Activated naive CD4-positive, alpha-beta T cell treated with anti-CD3 and anti-CD28 coated beads, Interleukin-2, amount 50 U/mL, for 24 hours (primary cell): ENCODE results near the gene FSTL5.

Experiments used
- H3K27ac Mint-ChIP-seq: one replicate; pipeline ENCODE4 v1.8.0; 2021; ENCODE audit warnings: mild to moderate bottlenecking, mixed read lengths
- H3K27me3 Mint-ChIP-seq: one replicate; pipeline ENCODE4 v1.8.0; 2021; ENCODE audit warnings: mixed read lengths
- H3K36me3 Mint-ChIP-seq: one replicate; pipeline ENCODE4 v1.8.0; 2021; ENCODE audit warnings: mixed read lengths
- H3K4me1 Mint-ChIP-seq: one replicate; pipeline ENCODE4 v1.8.0; 2021; ENCODE audit warnings: mixed read lengths
- H3K4me3 Mint-ChIP-seq: one replicate; pipeline ENCODE4 v1.8.0; 2021; ENCODE audit warnings: mild to moderate bottlenecking, mixed read lengths
- H3K9me3 Mint-ChIP-seq: one replicate; pipeline ENCODE4 v1.8.0; 2021; ENCODE audit warnings: mixed read lengths

The FSTL5 gene

GRCh38 chr4:161657616-161658015 is 506.2 kb downstream of the FSTL5 start:
- H3K27ac Mint-ChIP-seq: no peak overlapping the region
- no peak overlapping the region for H3K4me3 Mint-ChIP-seq
- no peaks in the 10 kb centered on the region for H3K27me3 Mint-ChIP-seq
- no peaks in the 10 kb centered on the region for H3K36me3 Mint-ChIP-seq
- peaks cover 3% of the 10 kb centered on the region for H3K9me3 Mint-ChIP-seq
- H3K4me1 Mint-ChIP-seq: no peaks in the 10 kb centered on the region

GRCh38 chr4:161656594-161656993 is 507.2 kb downstream of the FSTL5 start:
- no peak overlapping the region for H3K27ac Mint-ChIP-seq
- no peaks in the 10 kb centered on the region for H3K4me1 Mint-ChIP-seq
- peaks cover 3% of the 10 kb centered on the region for H3K9me3 Mint-ChIP-seq
- H3K4me3 Mint-ChIP-seq: no peak overlapping the region
- H3K27me3 Mint-ChIP-seq: no peaks in the 10 kb centered on the region
- no peaks in the 10 kb centered on the region for H3K36me3 Mint-ChIP-seq

- no peaks in the 10 kb centered on the region for H3K4me1 Mint-ChIP-seq
- H3K27me3 Mint-ChIP-seq: no peaks in the 10 kb centered on the region
- H3K9me3 Mint-ChIP-seq: peaks cover 3% of the 10 kb centered on the region
- no peak overlapping the region for H3K4me3 Mint-ChIP-seq
- H3K27ac Mint-ChIP-seq: no peak overlapping the region
- no peaks in the 10 kb centered on the region for H3K36me3 Mint-ChIP-seq
Observed at GRCh38 chr4:161655148-161655547, 508.7 kb downstream of the FSTL5 start.

- Mint-ChIP-seq H3K9me3 (peaks cover 3% of the 10 kb centered on the region), H3K4me1 (no peaks in the 10 kb centered on the region), H3K27me3 (no peaks in the 10 kb centered on the region), H3K36me3 (no peaks in the 10 kb centered on the region), H3K27ac (no peak overlapping the region), H3K4me3 (no peak overlapping the region)
Observed at GRCh38 chr4:161653697-161654096, 510.1 kb downstream of the FSTL5 start.

- Mint-ChIP-seq H3K27ac (no peak overlapping the region), H3K27me3 (no peaks in the 10 kb centered on the region), H3K4me3 (no peak overlapping the region), H3K36me3 (no peaks in the 10 kb centered on the region), H3K4me1 (no peaks in the 10 kb centered on the region), H3K9me3 (no peaks in the 10 kb centered on the region)
Observed at GRCh38 chr4:161651586-161651985, 512.2 kb downstream of the FSTL5 start.

- Mint-ChIP-seq H3K9me3 (no peaks in the 10 kb centered on the region), H3K27me3 (no peaks in the 10 kb centered on the region), H3K4me1 (no peaks in the 10 kb centered on the region), H3K36me3 (no peaks in the 10 kb centered on the region), H3K27ac (no peak overlapping the region), H3K4me3 (no peak overlapping the region)
Observed at GRCh38 chr4:161650812-161651211, 513.0 kb downstream of the FSTL5 start.

- Mint-ChIP-seq H3K9me3 (no peaks in the 10 kb centered on the region), H3K36me3 (no peaks in the 10 kb centered on the region), H3K27me3 (no peaks in the 10 kb centered on the region), H3K4me1 (no peaks in the 10 kb centered on the region), H3K27ac (no peak overlapping the region), H3K4me3 (no peak overlapping the region)
Observed at GRCh38 chr4:161647757-161648156, 516.0 kb downstream of the FSTL5 start.

- Mint-ChIP-seq H3K4me1 (no peaks in the 10 kb centered on the region), H3K4me3 (no peak overlapping the region), H3K27ac (no peak overlapping the region), H3K9me3 (no peaks in the 10 kb centered on the region), H3K27me3 (no peaks in the 10 kb centered on the region), H3K36me3 (no peaks in the 10 kb centered on the region)
Observed at GRCh38 chr4:161642708-161643107, 521.1 kb downstream of the FSTL5 start.

GRCh38 chr4:161629694-161630441 is 533.9 kb downstream of the FSTL5 start:
- Mint-ChIP-seq H3K4me3 (no peak overlapping the region), H3K27ac (no peak overlapping the region), H3K4me1 (no peaks in the 10 kb centered on the region), H3K9me3 (peaks cover 5% of the 10 kb centered on the region), H3K27me3 (no peaks in the 10 kb centered on the region), H3K36me3 (no peaks in the 10 kb centered on the region)

GRCh38 chr4:161604516-161605300 is 559.1 kb downstream of the FSTL5 start:
- Mint-ChIP-seq H3K4me3 (no peak overlapping the region), H3K9me3 (no peaks in the 10 kb centered on the region), H3K4me1 (no peaks in the 10 kb centered on the region), H3K36me3 (no peaks in the 10 kb centered on the region), H3K27me3 (no peaks in the 10 kb centered on the region), H3K27ac (no peak overlapping the region)

GRCh38 chr4:161601011-161601410 is 562.8 kb downstream of the FSTL5 start:
- H3K27ac Mint-ChIP-seq: no peak overlapping the region
- no peaks in the 10 kb centered on the region for H3K4me1 Mint-ChIP-seq
- no peaks in the 10 kb centered on the region for H3K27me3 Mint-ChIP-seq
- H3K36me3 Mint-ChIP-seq: no peaks in the 10 kb centered on the region
- no peaks in the 10 kb centered on the region for H3K9me3 Mint-ChIP-seq
- H3K4me3 Mint-ChIP-seq: no peak overlapping the region

- Mint-ChIP-seq H3K9me3 (no peaks in the 10 kb centered on the region), H3K4me1 (no peaks in the 10 kb centered on the region), H3K36me3 (no peaks in the 10 kb centered on the region), H3K27me3 (no peaks in the 10 kb centered on the region), H3K27ac (no peak overlapping the region), H3K4me3 (no peak overlapping the region)
Observed at GRCh38 chr4:161595230-161595771, 568.5 kb downstream of the FSTL5 start.

GRCh38 chr4:161585011-161585410 is 578.8 kb downstream of the FSTL5 start:
- H3K4me3 Mint-ChIP-seq: no peak overlapping the region
- no peaks in the 10 kb centered on the region for H3K36me3 Mint-ChIP-seq
- H3K27ac Mint-ChIP-seq: no peak overlapping the region
- H3K9me3 Mint-ChIP-seq: peaks cover 11% of the 10 kb centered on the region
- H3K4me1 Mint-ChIP-seq: no peaks in the 10 kb centered on the region
- H3K27me3 Mint-ChIP-seq: no peaks in the 10 kb centered on the region

GRCh38 chr4:161583549-161583948 is 580.3 kb downstream of the FSTL5 start:
- no peaks in the 10 kb centered on the region for H3K36me3 Mint-ChIP-seq
- H3K4me3 Mint-ChIP-seq: no peak overlapping the region
- no peaks in the 10 kb centered on the region for H3K27me3 Mint-ChIP-seq
- no peaks in the 10 kb centered on the region for H3K4me1 Mint-ChIP-seq
- no peak overlapping the region for H3K27ac Mint-ChIP-seq
- peaks cover 11% of the 10 kb centered on the region for H3K9me3 Mint-ChIP-seq

- Mint-ChIP-seq H3K27me3 (no peaks in the 10 kb centered on the region), H3K36me3 (no peaks in the 10 kb centered on the region), H3K4me1 (no peaks in the 10 kb centered on the region), H3K4me3 (no peak overlapping the region), H3K27ac (no peak overlapping the region), H3K9me3 (peaks cover 11% of the 10 kb centered on the region)
Observed at GRCh38 chr4:161581262-161582230, 582.3 kb downstream of the FSTL5 start.
